ENCODE data around the gene ILF2.

- TF ChIP-seq, protein P1, sequence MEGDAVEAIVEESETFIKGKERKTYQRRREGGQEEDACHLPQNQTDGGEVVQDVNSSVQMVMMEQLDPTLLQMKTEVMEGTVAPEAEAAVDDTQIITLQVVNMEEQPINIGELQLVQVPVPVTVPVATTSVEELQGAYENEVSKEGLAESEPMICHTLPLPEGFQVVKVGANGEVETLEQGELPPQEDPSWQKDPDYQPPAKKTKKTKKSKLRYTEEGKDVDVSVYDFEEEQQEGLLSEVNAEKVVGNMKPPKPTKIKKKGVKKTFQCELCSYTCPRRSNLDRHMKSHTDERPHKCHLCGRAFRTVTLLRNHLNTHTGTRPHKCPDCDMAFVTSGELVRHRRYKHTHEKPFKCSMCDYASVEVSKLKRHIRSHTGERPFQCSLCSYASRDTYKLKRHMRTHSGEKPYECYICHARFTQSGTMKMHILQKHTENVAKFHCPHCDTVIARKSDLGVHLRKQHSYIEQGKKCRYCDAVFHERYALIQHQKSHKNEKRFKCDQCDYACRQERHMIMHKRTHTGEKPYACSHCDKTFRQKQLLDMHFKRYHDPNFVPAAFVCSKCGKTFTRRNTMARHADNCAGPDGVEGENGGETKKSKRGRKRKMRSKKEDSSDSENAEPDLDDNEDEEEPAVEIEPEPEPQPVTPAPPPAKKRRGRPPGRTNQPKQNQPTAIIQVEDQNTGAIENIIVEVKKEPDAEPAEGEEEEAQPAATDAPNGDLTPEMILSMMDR (IDR thresholded peaks at IDR 0.05), result no peak
- no peak for TF ChIP-seq POLR2A (IDR thresholded peaks at IDR 0.05)
- no peak for TF ChIP-seq POLR2AphosphoS5 (IDR thresholded peaks at IDR 0.05)
Observed at GRCh38 chr1:153628638-153629342, 42.0 kb downstream of the ILF2 start.

Measured in breast epithelium (tissue), 3 donors.